GM12801 (cell line): Measurements from ENCODE around the gene UBE3A.

Experiments used
- CTCF ChIP-seq: IDR thresholded peaks from one replicate; pipeline ENCODE4 v1.5.1; 2011; ENCODE audit warnings: control low read depth; ENCODE audit not compliant: insufficient read length; ENCODE audit errors: extremely low read depth

The UBE3A gene

GRCh38 chr15:25438601-25439368 lies at the start of gene UBE3A:
Gene UBE3A (minus strand): TSS chr15:25439024. CDS start chr15:25409107, 29,917 bp downstream.
- no peak for TF ChIP-seq CTCF

- no peak for TF ChIP-seq CTCF
These were observed 48.5 kb upstream of the UBE3A start for GRCh38 chr15:25487226-25487884.

- TF ChIP-seq CTCF, result no peak
These were observed 47.2 kb upstream of the UBE3A start for GRCh38 chr15:25486051-25486450.

- no peak for TF ChIP-seq CTCF
These were observed 42.5 kb upstream of the UBE3A start for GRCh38 chr15:25481208-25481859.

GRCh38 chr15:25478313-25478712 lies 39.5 kb upstream of the UBE3A start:
- TF ChIP-seq CTCF, result no peak

- TF ChIP-seq CTCF, result no peak
These were observed 39.0 kb upstream of the UBE3A start for GRCh38 chr15:25477816-25478215.

- TF ChIP-seq CTCF, result no peak
These were observed 35.4 kb upstream of the UBE3A start for GRCh38 chr15:25474251-25474650.
